SK-N-SH treated with all-trans-retinoic acid at 6 μM for 48 hours (cell line): ENCODE results near the gene LSAMP.

Experiments
- ARNTL ChIP-seq: fragments of 450-650 bp; formaldehyde crosslinking; IDR thresholded peaks from 2 replicates; pipeline ENCODE4 v1.5.0; 2020; ENCODE audit warnings: low read depth, mild to moderate bottlenecking, moderate library complexity, borderline replicate concordance
- CSDC2 ChIP-seq: fragments of 250-450 bp; sonication (Bioruptor Pico); IDR thresholded peaks from 2 replicates; pipeline ENCODE4 v1.5.0; 2020; ENCODE audit warnings: mild to moderate bottlenecking, moderate library complexity
- ESRRG ChIP-seq: fragments of 250-450 bp; sonication (Bioruptor Pico); IDR thresholded peaks from 2 replicates; pipeline ENCODE4 v1.6.1; 2021; ENCODE audit warnings: mild to moderate bottlenecking
- GLIS3 ChIP-seq: fragments of 250-450 bp; sonication (Bioruptor Pico); IDR thresholded peaks from 2 replicates; pipeline ENCODE4 v1.5.0; 2020; ENCODE audit warnings: mild to moderate bottlenecking, moderate library complexity
- OSR1 ChIP-seq: fragments of 250-450 bp; sonication (Bioruptor Pico); IDR thresholded peaks from 2 replicates; pipeline ENCODE4 v1.8.0; 2022; ENCODE audit warnings: moderate library complexity, mild to moderate bottlenecking, inconsistent platforms
- PPARA ChIP-seq: fragments of 250-450 bp; sonication (Bioruptor Pico); IDR thresholded peaks from 2 replicates; pipeline ENCODE4 v1.5.0; 2020; ENCODE audit warnings: mild to moderate bottlenecking, borderline replicate concordance
- RARB ChIP-seq: fragments of 250-450 bp; sonication (Bioruptor Pico); IDR thresholded peaks from 2 replicates; pipeline ENCODE4 v1.8.0; 2021; ENCODE audit warnings: mild to moderate bottlenecking, moderate library complexity
- SNAI2 ChIP-seq: fragments of 250-450 bp; sonication (Bioruptor Pico); IDR thresholded peaks from 2 replicates; pipeline ENCODE4 v1.5.0; 2020; ENCODE audit warnings: mild to moderate bottlenecking, moderate library complexity
- ZFP3 ChIP-seq: fragments of 250-450 bp; sonication (Bioruptor Pico); IDR thresholded peaks from 2 replicates; pipeline ENCODE4 v1.5.0; 2020; ENCODE audit warnings: mild to moderate bottlenecking, moderate library complexity
- ZFP30 ChIP-seq: fragments of 450-650 bp; formaldehyde crosslinking; IDR thresholded peaks from 2 replicates; pipeline ENCODE4 v1.5.0; 2022; ENCODE audit warnings: mild to moderate bottlenecking, moderate library complexity
- ZNF70 ChIP-seq: fragments of 450-650 bp; formaldehyde crosslinking; IDR thresholded peaks from 2 replicates; pipeline ENCODE4 v1.5.0; 2020; ENCODE audit warnings: mild to moderate bottlenecking, moderate library complexity
- TF ChIP-seq, protein P1 (sequence below): fragments of 250-450 bp; sonication (Bioruptor Pico); IDR thresholded peaks from 2 replicates; pipeline ENCODE4 v1.8.0; 2020; ENCODE audit warnings: mild to moderate bottlenecking, moderate library complexity, borderline replicate concordance
- TF ChIP-seq, protein P2 (sequence below): fragments of 250-450 bp; sonication (Bioruptor Pico); IDR thresholded peaks from 2 replicates; pipeline ENCODE4 v1.8.0; 2021; ENCODE audit warnings: low read depth, mild to moderate bottlenecking, moderate library complexity, borderline replicate concordance
- TF ChIP-seq, protein P3 (sequence below): fragments of 250-450 bp; sonication (Bioruptor Pico); IDR thresholded peaks from 2 replicates; pipeline ENCODE4 v1.5.1; 2020; ENCODE audit warnings: low read depth, mild to moderate bottlenecking, moderate library complexity

DNA sequence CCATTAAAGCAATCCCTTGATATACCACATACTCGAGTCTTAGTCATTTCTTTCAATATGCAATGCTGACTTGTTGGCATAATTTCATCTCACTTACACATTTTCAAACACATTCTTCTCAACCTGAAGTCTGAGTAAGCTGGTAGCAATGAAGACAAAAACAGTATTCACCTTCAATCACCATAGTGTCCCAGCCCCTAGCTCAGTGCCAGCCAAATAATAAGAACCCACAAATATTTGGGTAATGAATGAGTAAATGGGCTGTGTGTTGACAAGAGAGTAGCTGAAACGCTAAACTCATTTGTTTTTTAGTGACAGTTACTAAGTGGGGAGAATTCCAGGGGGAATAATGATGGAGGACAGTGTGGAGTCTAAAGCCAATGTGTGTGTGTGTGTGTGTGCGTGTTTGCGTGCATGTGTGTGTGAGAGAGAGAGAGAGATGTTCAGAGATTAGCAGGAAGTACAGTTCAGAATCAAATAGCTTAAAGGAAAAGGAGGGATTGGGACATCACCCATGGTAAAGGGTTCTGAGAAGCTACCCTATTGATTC lies 656.3 kb downstream of the LSAMP start:
- TF ChIP-seq ZFP30 (CRISPR knock-in tag) (no peak), PPARA (CRISPR knock-in tag) (no peak), ESRRG (no peak), SNAI2 (CRISPR knock-in tag) (no peak), GLIS3 (no peak), ARNTL (CRISPR knock-in tag) (no peak), RARB (peak; percentile 34; the same call in 1 of the 2 replicates), CSDC2 (CRISPR knock-in tag) (no peak), OSR1 (CRISPR knock-in tag) (no peak), ZFP3 (CRISPR knock-in tag) (no peak), ZNF70 (CRISPR knock-in tag) (no peak)
- TF ChIP-seq, protein P1, sequence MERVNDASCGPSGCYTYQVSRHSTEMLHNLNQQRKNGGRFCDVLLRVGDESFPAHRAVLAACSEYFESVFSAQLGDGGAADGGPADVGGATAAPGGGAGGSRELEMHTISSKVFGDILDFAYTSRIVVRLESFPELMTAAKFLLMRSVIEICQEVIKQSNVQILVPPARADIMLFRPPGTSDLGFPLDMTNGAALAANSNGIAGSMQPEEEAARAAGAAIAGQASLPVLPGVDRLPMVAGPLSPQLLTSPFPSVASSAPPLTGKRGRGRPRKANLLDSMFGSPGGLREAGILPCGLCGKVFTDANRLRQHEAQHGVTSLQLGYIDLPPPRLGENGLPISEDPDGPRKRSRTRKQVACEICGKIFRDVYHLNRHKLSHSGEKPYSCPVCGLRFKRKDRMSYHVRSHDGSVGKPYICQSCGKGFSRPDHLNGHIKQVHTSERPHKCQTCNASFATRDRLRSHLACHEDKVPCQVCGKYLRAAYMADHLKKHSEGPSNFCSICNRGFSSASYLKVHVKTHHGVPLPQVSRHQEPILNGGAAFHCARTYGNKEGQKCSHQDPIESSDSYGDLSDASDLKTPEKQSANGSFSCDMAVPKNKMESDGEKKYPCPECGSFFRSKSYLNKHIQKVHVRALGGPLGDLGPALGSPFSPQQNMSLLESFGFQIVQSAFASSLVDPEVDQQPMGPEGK (CRISPR knock-in tag), result no peak
- TF ChIP-seq, protein P2, sequence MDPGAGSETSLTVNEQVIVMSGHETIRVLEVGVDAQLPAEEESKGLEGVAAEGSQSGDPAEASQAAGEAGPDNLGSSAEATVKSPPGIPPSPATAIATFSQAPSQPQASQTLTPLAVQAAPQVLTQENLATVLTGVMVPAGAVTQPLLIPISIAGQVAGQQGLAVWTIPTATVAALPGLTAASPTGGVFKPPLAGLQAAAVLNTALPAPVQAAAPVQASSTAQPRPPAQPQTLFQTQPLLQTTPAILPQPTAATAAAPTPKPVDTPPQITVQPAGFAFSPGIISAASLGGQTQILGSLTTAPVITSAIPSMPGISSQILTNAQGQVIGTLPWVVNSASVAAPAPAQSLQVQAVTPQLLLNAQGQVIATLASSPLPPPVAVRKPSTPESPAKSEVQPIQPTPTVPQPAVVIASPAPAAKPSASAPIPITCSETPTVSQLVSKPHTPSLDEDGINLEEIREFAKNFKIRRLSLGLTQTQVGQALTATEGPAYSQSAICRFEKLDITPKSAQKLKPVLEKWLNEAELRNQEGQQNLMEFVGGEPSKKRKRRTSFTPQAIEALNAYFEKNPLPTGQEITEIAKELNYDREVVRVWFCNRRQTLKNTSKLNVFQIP (CRISPR knock-in tag), result peak; percentile 46; the same call in 1 of the 2 replicates
- TF ChIP-seq, protein P3, sequence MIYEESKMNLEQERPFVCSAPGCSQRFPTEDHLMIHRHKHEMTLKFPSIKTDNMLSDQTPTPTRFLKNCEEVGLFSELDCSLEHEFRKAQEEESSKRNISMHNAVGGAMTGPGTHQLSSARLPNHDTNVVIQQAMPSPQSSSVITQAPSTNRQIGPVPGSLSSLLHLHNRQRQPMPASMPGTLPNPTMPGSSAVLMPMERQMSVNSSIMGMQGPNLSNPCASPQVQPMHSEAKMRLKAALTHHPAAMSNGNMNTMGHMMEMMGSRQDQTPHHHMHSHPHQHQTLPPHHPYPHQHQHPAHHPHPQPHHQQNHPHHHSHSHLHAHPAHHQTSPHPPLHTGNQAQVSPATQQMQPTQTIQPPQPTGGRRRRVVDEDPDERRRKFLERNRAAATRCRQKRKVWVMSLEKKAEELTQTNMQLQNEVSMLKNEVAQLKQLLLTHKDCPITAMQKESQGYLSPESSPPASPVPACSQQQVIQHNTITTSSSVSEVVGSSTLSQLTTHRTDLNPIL (CRISPR knock-in tag), result no peak
